ENCODE measurements around the gene IFI44.

The IFI44 gene

DNA sequence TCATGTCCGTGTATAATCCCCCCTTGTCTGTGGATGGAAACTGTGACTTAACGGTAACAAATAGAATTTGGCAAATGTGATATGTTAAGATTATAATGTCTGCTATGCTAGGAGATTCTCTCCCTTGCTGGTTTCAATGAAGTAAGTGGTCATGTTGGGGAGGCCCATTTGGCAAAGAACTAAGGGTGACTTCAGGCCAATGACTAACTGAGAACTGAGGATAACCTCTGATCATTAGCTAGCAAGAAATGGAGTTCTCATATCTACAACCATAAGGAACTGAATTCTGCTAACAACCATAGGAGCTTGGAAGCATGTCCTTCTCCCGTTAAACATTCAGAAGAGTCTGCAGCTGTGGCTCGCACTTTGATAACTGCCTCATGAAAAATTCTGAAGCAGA, 27.1 kb upstream of the IFI44 start:
- TF ChIP-seq, protein P1, sequence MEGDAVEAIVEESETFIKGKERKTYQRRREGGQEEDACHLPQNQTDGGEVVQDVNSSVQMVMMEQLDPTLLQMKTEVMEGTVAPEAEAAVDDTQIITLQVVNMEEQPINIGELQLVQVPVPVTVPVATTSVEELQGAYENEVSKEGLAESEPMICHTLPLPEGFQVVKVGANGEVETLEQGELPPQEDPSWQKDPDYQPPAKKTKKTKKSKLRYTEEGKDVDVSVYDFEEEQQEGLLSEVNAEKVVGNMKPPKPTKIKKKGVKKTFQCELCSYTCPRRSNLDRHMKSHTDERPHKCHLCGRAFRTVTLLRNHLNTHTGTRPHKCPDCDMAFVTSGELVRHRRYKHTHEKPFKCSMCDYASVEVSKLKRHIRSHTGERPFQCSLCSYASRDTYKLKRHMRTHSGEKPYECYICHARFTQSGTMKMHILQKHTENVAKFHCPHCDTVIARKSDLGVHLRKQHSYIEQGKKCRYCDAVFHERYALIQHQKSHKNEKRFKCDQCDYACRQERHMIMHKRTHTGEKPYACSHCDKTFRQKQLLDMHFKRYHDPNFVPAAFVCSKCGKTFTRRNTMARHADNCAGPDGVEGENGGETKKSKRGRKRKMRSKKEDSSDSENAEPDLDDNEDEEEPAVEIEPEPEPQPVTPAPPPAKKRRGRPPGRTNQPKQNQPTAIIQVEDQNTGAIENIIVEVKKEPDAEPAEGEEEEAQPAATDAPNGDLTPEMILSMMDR (IDR thresholded peaks at IDR 0.05; ENCODE audit: extremely low read depth, insufficient read depth, missing control alignments): no peak
- in situ Hi-C loops (cut with MboI; ENCODE audit: low pct_unique_long_range_greater_than_20kb, low sequenced_read_pairs, unreplicated experiment): no loop called here
- no peak for DNase-seq (ENCODE audit: low spot score)

DNA sequence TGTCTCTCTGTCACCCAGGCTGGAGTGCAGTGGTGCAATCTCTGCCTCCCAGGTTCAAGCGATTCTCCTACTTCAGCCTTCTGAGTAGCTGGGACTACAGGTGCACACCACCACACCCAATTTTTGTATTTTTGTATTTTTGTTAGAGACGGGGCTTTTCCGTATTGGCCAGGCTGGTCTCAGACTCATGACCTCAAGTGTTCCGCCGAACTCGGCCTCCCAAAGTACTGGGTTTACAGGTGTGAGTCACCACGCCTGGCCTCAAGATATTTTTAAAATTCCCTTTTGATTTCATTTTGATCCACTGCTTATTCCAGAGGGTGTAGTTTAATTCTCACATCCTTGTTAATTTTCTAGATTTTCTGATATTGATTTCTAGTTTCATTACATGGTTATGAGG, 25.6 kb upstream of the IFI44 start:
- DNase-seq (ENCODE audit: low spot score): no peak
- in situ Hi-C loops (cut with MboI; ENCODE audit: low pct_unique_long_range_greater_than_20kb, low sequenced_read_pairs, unreplicated experiment): no loop called here
- TF ChIP-seq, protein P1 (IDR thresholded peaks at IDR 0.05; ENCODE audit: extremely low read depth, insufficient read depth, missing control alignments): no peak

DNA sequence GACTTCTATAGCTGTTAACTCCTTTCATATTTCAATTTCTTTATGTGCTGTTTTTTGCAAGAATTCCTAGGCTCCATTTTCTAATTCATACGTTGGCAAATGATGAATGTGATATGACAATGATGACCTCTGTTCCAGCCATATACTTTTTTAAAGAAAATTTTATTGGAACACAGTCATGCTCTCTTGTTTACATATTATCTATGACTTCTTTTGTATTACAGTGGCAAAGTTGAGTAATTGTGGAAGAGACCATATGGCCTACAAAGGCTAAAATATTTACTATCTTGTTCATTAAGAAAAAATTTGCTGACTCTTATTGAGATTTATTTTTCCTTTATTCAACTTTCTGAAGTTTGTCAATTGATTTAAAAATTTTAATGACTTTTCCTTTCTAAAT, 22.3 kb upstream of the IFI44 start:
- DNase-seq (ENCODE audit: low spot score): no peak
- in situ Hi-C loops (cut with MboI; ENCODE audit: low pct_unique_long_range_greater_than_20kb, low sequenced_read_pairs, unreplicated experiment): no loop called here
- TF ChIP-seq, protein P1 (IDR thresholded peaks at IDR 0.05; ENCODE audit: extremely low read depth, insufficient read depth, missing control alignments): no peak

DNA sequence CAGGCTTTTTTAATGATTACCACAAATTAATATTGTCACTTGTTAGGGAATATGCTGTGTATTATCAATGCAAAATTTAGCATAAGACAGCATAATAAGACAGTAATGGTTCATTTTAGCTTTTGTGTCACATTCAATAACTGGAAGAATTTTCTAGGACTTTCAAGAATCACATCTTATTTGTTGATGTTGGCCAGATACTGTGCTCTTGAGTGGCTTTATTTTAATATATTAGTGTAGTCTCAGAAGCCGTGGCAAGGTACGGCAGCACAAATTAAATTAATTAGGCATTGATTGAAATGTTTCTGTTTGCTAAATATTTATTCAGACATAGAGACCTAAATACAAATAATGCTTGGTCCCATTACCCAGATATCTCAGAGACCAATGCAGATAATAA, 19.0 kb upstream of the IFI44 start:
- no peak for DNase-seq (ENCODE audit: low spot score)
- in situ Hi-C loops (cut with MboI; ENCODE audit: low pct_unique_long_range_greater_than_20kb, low sequenced_read_pairs, unreplicated experiment): no loop called here
- TF ChIP-seq, protein P1 (IDR thresholded peaks at IDR 0.05; ENCODE audit: extremely low read depth, insufficient read depth, missing control alignments): no peak

DNA sequence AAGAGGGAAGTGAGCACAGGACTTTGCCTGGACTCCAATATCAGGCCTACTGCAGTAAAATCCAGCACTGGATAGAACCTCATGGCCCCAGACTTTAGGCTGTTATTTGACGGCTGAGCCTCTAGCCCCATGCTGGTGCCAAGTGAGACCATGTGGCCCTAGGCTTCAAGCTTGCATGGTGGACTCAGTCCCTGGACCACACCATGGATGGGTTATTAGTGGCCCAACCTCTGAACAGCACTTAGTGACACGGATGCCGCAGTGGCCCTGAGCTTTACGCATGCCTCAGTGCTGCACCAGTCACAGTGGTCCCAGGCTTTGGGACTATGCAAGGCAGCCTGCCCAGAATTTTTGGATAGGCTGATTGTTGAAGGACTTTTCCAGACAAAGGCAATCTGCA, 16.4 kb upstream of the IFI44 start:
- TF ChIP-seq, protein P1 (IDR thresholded peaks at IDR 0.05; ENCODE audit: extremely low read depth, insufficient read depth, missing control alignments): no peak
- no peak for DNase-seq (ENCODE audit: low spot score)
- in situ Hi-C loops (cut with MboI; ENCODE audit: low pct_unique_long_range_greater_than_20kb, low sequenced_read_pairs, unreplicated experiment): no loop called here

DNA sequence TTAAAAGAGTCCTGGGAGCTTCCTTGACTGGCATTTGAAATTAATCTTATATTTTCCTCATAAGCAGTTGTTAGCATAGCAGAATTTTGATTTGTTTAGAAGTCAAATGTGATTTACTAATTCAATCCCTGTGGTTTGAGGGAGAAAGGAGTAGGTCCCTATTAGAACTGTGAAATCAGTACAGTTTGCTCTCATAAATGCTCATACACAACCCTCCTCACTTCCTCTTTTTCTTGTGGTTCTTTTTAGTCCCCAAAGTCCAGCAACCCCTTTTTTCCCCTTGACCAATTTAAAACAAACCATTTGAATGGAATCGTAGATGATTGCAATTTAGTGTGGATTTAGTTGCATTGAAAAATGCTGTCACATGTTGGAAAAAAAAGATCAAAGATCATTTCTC, 9.2 kb upstream of the IFI44 start:
- no peak for DNase-seq (ENCODE audit: low spot score)
- in situ Hi-C loops (cut with MboI; ENCODE audit: low pct_unique_long_range_greater_than_20kb, low sequenced_read_pairs, unreplicated experiment): no loop called here
- TF ChIP-seq, protein P1 (IDR thresholded peaks at IDR 0.05; ENCODE audit: extremely low read depth, insufficient read depth, missing control alignments): no peak

DNA sequence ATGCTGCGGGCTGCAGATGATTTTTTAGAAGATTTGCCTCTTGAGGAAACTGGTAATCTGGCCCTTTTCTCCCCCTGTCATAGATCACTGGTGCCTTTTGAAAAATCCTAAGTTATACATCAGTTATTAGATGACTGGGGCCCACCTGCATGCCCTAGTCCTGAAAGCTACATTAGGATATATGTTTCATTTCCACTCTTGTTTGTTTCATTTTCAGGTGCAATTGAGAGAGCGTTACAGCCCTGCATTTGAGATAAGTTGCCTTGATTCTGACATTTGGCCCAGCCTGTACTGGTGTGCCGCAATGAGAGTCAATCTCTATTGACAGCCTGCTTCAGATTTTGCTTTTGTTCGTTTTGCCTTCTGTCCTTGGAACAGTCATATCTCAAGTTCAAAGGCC, 8.1 kb upstream of the IFI44 start:
- TF ChIP-seq, protein P1 (IDR thresholded peaks at IDR 0.05; ENCODE audit: extremely low read depth, insufficient read depth, missing control alignments): no peak
- in situ Hi-C loops (cut with MboI; ENCODE audit: low pct_unique_long_range_greater_than_20kb, low sequenced_read_pairs, unreplicated experiment): no loop called here
- no peak for DNase-seq (ENCODE audit: low spot score)

Data from GM13977 (cell line).